T-cell (primary cell): Measurements from ENCODE around the gene SYT3. TPM values are rescaled to one million over a fixed set of nuclear protein-coding genes. Genes with fewer than 3 reads are reported as not detected.

Source experiments
- ATAC-seq, 4 experiments: fragments of 200-7000 bp in 3 of 4; fragments of 150-1000 bp in 1 of 4; cut with Tn5 transposase; replicated peaks in 1 of 4; 1 replicate in 3 of 4; 2 replicates in 1 of 4; pipeline ENCODE4 v1.10.0; 2021; ENCODE audit warnings: moderate library complexity in 3 of 4, mild to moderate bottlenecking in 2 of 4, moderate number of reproducible peaks in 1 of 4
- CTCF ChIA-PET, 2 donors: fragments of 300-600 bp; sonication (Branson Sonifier 250); formaldehyde crosslinking; loops; one replicate each; lab custom pipeline; 2022; ENCODE audit warnings: antibody characterized with exemption in 2 of 2; lab: Charles Lee
- POLR2A ChIA-PET, 2 donors: fragments of 300-600 bp; sonication (Branson Sonifier 250); formaldehyde crosslinking; loops; one replicate each; lab custom pipeline; 2022; ENCODE audit warnings: antibody characterized with exemption in 2 of 2; lab: Charles Lee
- DNase-seq, 35 experiments: peaks; one replicate each; pipeline versions ENCODE4 v3.0.0 to v3.0.0-alpha.2; 2013 to 2023
- H3K27ac ChIP-seq: one replicate; pipeline ENCODE4 v1.5.1; 2013; ENCODE audit warnings: low read length
- H3K27me3 ChIP-seq, 2 experiments: replicated peaks in 1 of 2; 1 replicate in 1 of 2; 2 replicates in 1 of 2; pipeline versions ENCODE4 v1.6.1 to v1.7.0; 2013; ENCODE audit warnings: low read length in 1 of 2, mixed read lengths in 1 of 2; ENCODE audit not compliant: control insufficient read depth in 2 of 2, insufficient read depth in 2 of 2; ENCODE audit errors: extremely low read depth in 1 of 2
- H3K36me3 ChIP-seq, 2 donors: 1 replicate in 1 of 2; 2 replicates in 1 of 2; pipeline versions ENCODE4 v1.6.1 to v1.7.0; 2013; ENCODE audit warnings: low read length in 1 of 2; ENCODE audit not compliant: control insufficient read depth in 2 of 2, insufficient read depth in 1 of 2; ENCODE audit errors: extremely low read depth in 1 of 2
- H3K4me1 ChIP-seq, 2 experiments: 1 replicate in 1 of 2; 2 replicates in 1 of 2; pipeline versions ENCODE4 v1.6.1 to v1.7.0; 2013; ENCODE audit warnings: low read length in 2 of 2, mixed read lengths in 1 of 2; ENCODE audit not compliant: insufficient read depth in 2 of 2, control insufficient read depth in 1 of 2; ENCODE audit errors: extremely low read depth in 1 of 2
- H3K4me3 ChIP-seq, 2 donors: 1 replicate in 1 of 2; 2 replicates in 1 of 2; pipeline versions ENCODE4 v1.5.1 to v1.7.0; 2013; ENCODE audit warnings: mild to moderate bottlenecking in 2 of 2, low read length in 1 of 2, moderate library complexity in 1 of 2; ENCODE audit not compliant: control insufficient read depth in 1 of 2; ENCODE audit errors: extremely low read depth in 1 of 2
- H3K9me3 ChIP-seq: 2 replicates; pipeline ENCODE4 v1.7.0; 2013
- H3K27ac Mint-ChIP-seq, 2 donors: one replicate each; pipeline ENCODE4 v1.8.0; 2020 to 2021; ENCODE audit warnings: mild to moderate bottlenecking in 2 of 2, mixed read lengths in 2 of 2
- H3K27me3 Mint-ChIP-seq, 2 donors: one replicate each; pipeline ENCODE4 v1.8.0; 2021 to 2022; ENCODE audit warnings: mixed read lengths in 2 of 2
- H3K36me3 Mint-ChIP-seq: one replicate; pipeline ENCODE4 v1.8.0; 2021; ENCODE audit warnings: mixed read lengths
- H3K4me1 Mint-ChIP-seq, 3 donors: one replicate each; pipeline ENCODE4 v1.8.0; 2020 to 2022; ENCODE audit warnings: mixed read lengths in 3 of 3, mild to moderate bottlenecking in 1 of 3
- H3K4me3 Mint-ChIP-seq, 3 donors: one replicate each; pipeline ENCODE4 v1.8.0; 2020 to 2022; ENCODE audit warnings: mild to moderate bottlenecking in 3 of 3, mixed read lengths in 3 of 3, moderate library complexity in 3 of 3
- H3K9me3 Mint-ChIP-seq, 3 donors: one replicate each; pipeline ENCODE4 v1.8.0; 2020 to 2022; ENCODE audit warnings: mixed read lengths in 3 of 3
- WGBS: methylation state at CpG from one replicate; pipeline ENCODE4 v1.1.5; 2013; ENCODE audit warnings: missing lambda C conversion rate; ENCODE audit not compliant: insufficient coverage; 5-methylcytosine and 5-hydroxymethylcytosine counted together
- total RNA-seq, 35 experiments: library from RNA in 6 of 35; stranded (reverse) in 6 of 35; fragments of 120-200 nt in 1 of 35; gene quantifications; one replicate each; pipeline versions ENCODE4 v1.2.1 to v1.2.4 and lab custom pipeline; 2013 to 2026

Gene SYT3
- total RNA-seq, 5 donors from 2014 or later (not counting 1 experiment from before 2014, with no cell fraction given), result 0.41 to 0.68 (median 0.57) TPM; not detected in 2

- DNase-seq (peak in 31 of 35 experiments; percentile 7 to 70 (median 36)), ATAC-seq (peak; percentile 42 to 68 (median 53))
- Histone ChIP-seq H3K27ac (peak overlapping the region; percentile 10), H3K27me3 (peaks cover 11 to 76% of the 10 kb centered on the region in 2 experiments), H3K4me1 (peaks cover 0 to 18% of the 10 kb centered on the region in 2 experiments), H3K36me3 (no peaks in the 10 kb centered on the region), H3K4me3 (peak overlapping the region; percentile 1 to 26), H3K9me3 (no peaks in the 10 kb centered on the region)
- 8% methylated on average over 59 of the region's 67 CpGs for WGBS
- CTCF ChIA-PET, result no interaction called here
- Mint-ChIP-seq H3K36me3 (no peaks in the 10 kb centered on the region), H3K4me3 (peak overlapping the region; percentile 45 to 82 (median 61)), H3K27me3 (peaks cover 75 to 78% of the 10 kb centered on the region in 2 donors), H3K27ac (peak overlapping the region in 1 of 2 donors; percentile 74), H3K4me1 (peaks cover 14 to 19% (median 18%) of the 10 kb centered on the region in 3 donors), H3K9me3 (peaks cover 4 to 22% (median 13%) of the 10 kb centered on the region in 3 donors)
- POLR2A ChIA-PET, result no interaction called here
Measured at GRCh38 chr19:50658441-50659317, 19.0 kb upstream of the SYT3 start.

GRCh38 chr19:50657712-50658440 is 18.2 kb upstream of the SYT3 start:
- ChIA-PET POLR2A (no interaction called here), CTCF (no interaction called here)
- Histone ChIP-seq H3K27me3 (peaks cover 8 to 79% of the 10 kb centered on the region in 2 experiments), H3K27ac (no peak overlapping the region), H3K4me1 (peaks cover 0 to 18% of the 10 kb centered on the region in 2 experiments), H3K36me3 (no peaks in the 10 kb centered on the region), H3K9me3 (no peaks in the 10 kb centered on the region), H3K4me3 (peak overlapping the region in 1 of 2 donors; percentile 35)
- Mint-ChIP-seq H3K27ac (peak overlapping the region in 1 of 2 donors; percentile 74), H3K4me1 (peaks cover 14 to 19% (median 18%) of the 10 kb centered on the region in 3 donors), H3K4me3 (peak overlapping the region; percentile 45 to 82 (median 61)), H3K27me3 (peaks cover 73 to 78% of the 10 kb centered on the region in 2 donors), H3K36me3 (no peaks in the 10 kb centered on the region), H3K9me3 (peaks cover 4 to 22% (median 13%) of the 10 kb centered on the region in 3 donors)
- WGBS, result 5% methylated on average over 37 of the region's 38 CpGs
- DNase-seq (peak; percentile 25 to 88 (median 75)), ATAC-seq (peak; percentile 77 to 91 (median 80))

- ChIA-PET CTCF (no interaction called here), POLR2A (no interaction called here)
- peaks cover 4 to 22% (median 13%) of the 10 kb centered on the region in 3 donors for H3K9me3 Mint-ChIP-seq
- DNase-seq (no peak), ATAC-seq (no peak)
- H3K36me3 Mint-ChIP-seq, result no peaks in the 10 kb centered on the region
- peak overlapping the region; percentile 15 to 82 (median 61) for H3K4me3 Mint-ChIP-seq
- H3K27ac Mint-ChIP-seq, result no peak overlapping the region
- Histone ChIP-seq H3K4me3 (no peak overlapping the region), H3K36me3 (no peaks in the 10 kb centered on the region), H3K9me3 (no peaks in the 10 kb centered on the region), H3K4me1 (peaks cover 0 to 18% of the 10 kb centered on the region in 2 experiments), H3K27ac (no peak overlapping the region), H3K27me3 (peaks cover 8 to 81% of the 10 kb centered on the region in 2 experiments)
- H3K4me1 Mint-ChIP-seq, result peaks cover 14 to 19% (median 18%) of the 10 kb centered on the region in 3 donors
- 70% methylated on average over 3 of the region's 6 CpGs for whole genome bisulfite sequencing
- peaks cover 74 to 78% of the 10 kb centered on the region in 2 donors for H3K27me3 Mint-ChIP-seq
Measured at GRCh38 chr19:50657222-50657669, 17.6 kb upstream of the SYT3 start.

- Histone ChIP-seq H3K4me3 (no peak overlapping the region), H3K36me3 (no peaks in the 10 kb centered on the region), H3K4me1 (peaks cover 0 to 18% of the 10 kb centered on the region in 2 experiments), H3K27ac (no peak overlapping the region), H3K9me3 (no peaks in the 10 kb centered on the region), H3K27me3 (peaks cover 8 to 73% of the 10 kb centered on the region in 2 experiments)
- peaks cover 4 to 25% (median 16%) of the 10 kb centered on the region in 3 donors for H3K9me3 Mint-ChIP-seq
- ChIA-PET POLR2A (no interaction called here), CTCF (no interaction called here)
- peaks cover 66 to 68% of the 10 kb centered on the region in 2 donors for H3K27me3 Mint-ChIP-seq
- ATAC-seq (no peak), DNase-seq (no peak)
- H3K27ac Mint-ChIP-seq, result no peak overlapping the region
- peaks cover 14 to 19% (median 17%) of the 10 kb centered on the region in 3 donors for H3K4me1 Mint-ChIP-seq
- H3K36me3 Mint-ChIP-seq, result no peaks in the 10 kb centered on the region
- H3K4me3 Mint-ChIP-seq, result no peak overlapping the region
Measured at GRCh38 chr19:50654882-50655281, 15.2 kb upstream of the SYT3 start.

GRCh38 chr19:50652722-50653121 is 13.0 kb upstream of the SYT3 start:
- Histone ChIP-seq H3K27ac (no peak overlapping the region), H3K4me1 (peaks cover 0 to 2% of the 10 kb centered on the region in 2 experiments), H3K4me3 (no peak overlapping the region), H3K27me3 (peaks cover 6 to 73% of the 10 kb centered on the region in 2 experiments), H3K9me3 (no peaks in the 10 kb centered on the region), H3K36me3 (no peaks in the 10 kb centered on the region)
- 100% methylated on average over 2 of the region's 6 CpGs for WGBS
- no peak overlapping the region for H3K27ac Mint-ChIP-seq
- H3K4me3 Mint-ChIP-seq, result no peak overlapping the region
- peaks cover 4 to 23% (median 18%) of the 10 kb centered on the region in 3 donors for H3K9me3 Mint-ChIP-seq
- CTCF ChIA-PET, result no interaction called here
- POLR2A ChIA-PET, result no interaction called here
- ATAC-seq (no peak), DNase-seq (no peak)
- H3K36me3 Mint-ChIP-seq, result no peaks in the 10 kb centered on the region
- H3K27me3 Mint-ChIP-seq, result peaks cover 66% of the 10 kb centered on the region in 2 donors
- peaks cover 5 to 8% (median 5%) of the 10 kb centered on the region in 3 donors for H3K4me1 Mint-ChIP-seq

GRCh38 chr19:50651174-50651573 is 11.5 kb upstream of the SYT3 start:
- peaks cover 0 to 69% of the 10 kb centered on the region in 2 experiments for H3K27me3 ChIP-seq
- ATAC-seq (no peak), DNase-seq (no peak)
- POLR2A ChIA-PET, result no interaction called here
- H3K4me1 ChIP-seq, result no peaks in the 10 kb centered on the region
- H3K9me3 Mint-ChIP-seq, result peaks cover 0 to 16% (median 15%) of the 10 kb centered on the region in 3 donors
- no peaks in the 10 kb centered on the region for H3K36me3 ChIP-seq
- no peaks in the 10 kb centered on the region for H3K9me3 ChIP-seq
- WGBS, result no CpG with 5 or more reads among the region's 2 CpGs
- no peak overlapping the region for H3K4me3 Mint-ChIP-seq
- H3K4me3 ChIP-seq, result no peak overlapping the region
- H3K36me3 Mint-ChIP-seq, result no peaks in the 10 kb centered on the region
- H3K27ac Mint-ChIP-seq, result no peak overlapping the region
- H3K4me1 Mint-ChIP-seq, result no peaks in the 10 kb centered on the region
- no peak overlapping the region for H3K27ac ChIP-seq
- peaks cover 58 to 59% of the 10 kb centered on the region in 2 donors for H3K27me3 Mint-ChIP-seq
- CTCF ChIA-PET, result no interaction called here
